ENCODE data around the gene SDHA. TPM values are rescaled to one million over a fixed set of nuclear protein-coding genes. Genes with fewer than 3 reads are reported as not detected.

Gene SDHA
- total and polyA plus RNA-seq, 2 of the 8 experiments (the other 6 are each of a cell fraction or from before 2014, with no cell fraction given) = 59.7 to 87.3 TPM

DNA sequence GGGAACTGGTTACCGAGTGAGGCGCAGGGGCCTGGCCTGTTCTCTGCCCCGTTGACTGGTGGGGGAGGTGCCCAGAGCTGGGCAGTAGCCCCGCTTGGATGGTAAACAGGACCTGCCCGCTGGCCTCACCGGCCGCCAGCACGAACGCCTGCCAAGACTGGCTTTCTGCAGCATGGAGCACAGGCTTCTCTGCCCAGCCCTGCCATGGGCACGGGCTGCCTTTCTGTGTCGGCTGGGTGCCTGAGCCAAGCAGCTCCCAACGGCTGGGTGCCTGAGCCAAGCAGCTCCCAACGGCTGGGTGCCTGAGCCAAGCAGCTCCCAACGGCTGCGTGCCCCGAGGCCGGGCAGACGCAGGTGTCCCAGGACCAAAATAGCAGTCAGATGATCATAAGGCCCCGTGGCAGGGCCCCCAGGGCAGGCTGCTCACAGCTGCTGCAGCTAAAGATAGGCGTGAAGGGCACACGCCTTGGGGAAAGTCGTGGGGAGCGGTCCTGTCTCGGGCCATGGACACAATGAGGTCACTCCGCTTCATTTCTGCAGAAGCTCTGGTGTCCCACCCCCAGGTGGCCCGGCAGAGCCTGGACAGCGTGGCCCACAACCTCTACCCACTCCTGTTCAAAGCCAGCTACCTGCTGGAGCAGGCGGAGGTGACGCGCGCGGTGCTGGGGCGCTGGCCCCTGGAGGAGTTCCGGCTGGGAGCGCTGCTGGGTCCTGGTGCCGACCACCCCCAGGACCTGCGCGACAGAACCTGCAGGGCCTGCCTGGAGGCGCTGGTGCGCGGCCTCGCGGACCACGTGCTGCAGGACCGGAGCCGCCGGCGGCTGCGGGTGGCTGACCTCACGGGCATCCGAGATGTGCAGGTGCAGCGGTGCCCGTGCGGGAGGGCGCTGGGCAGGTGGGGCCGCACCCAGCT lies 26.8 kb upstream of the SDHA start, which contains the start of gene LRRC14B:
TSS of gene LRRC14B (plus strand) at position 460 of the 913 bp plus-strand sequence. CDS start at position 504, 44 bp downstream.
- H3K9me3 ChIP-seq (ENCODE audit: insufficient read depth in 2 of 2, low read depth in 1 of 2, low read length in 1 of 2) = no peaks in the 10 kb centered on the region
- H4K8ac ChIP-seq (ENCODE audit: extremely low read depth, insufficient read depth, low read length) = no peak within 1 kb of the TSS
- DNase-seq (ENCODE audit: low read depth in 1 of 2, low spot score in 2 of 2) (no peak), FAIRE-seq (no peak)
- H3K23me2 ChIP-seq (ENCODE audit: low read depth, low read length) = no peaks in the 10 kb centered on the region
- no peak within 1 kb of the TSS for H2BK120ac ChIP-seq (replicated peaks; ENCODE audit: low read depth, low read length)
- no peaks in the 10 kb centered on the region for H3K36me3 ChIP-seq (ENCODE audit: control insufficient read depth in 2 of 4, insufficient read depth in 4 of 4, low read length in 3 of 4)
- H3K9ac ChIP-seq (replicated peaks in 1 of 4; ENCODE audit: extremely low read depth in 1 of 4, low read depth in 3 of 4, low read length in 3 of 4) = no peak within 1 kb of the TSS
- peaks cover 0 to 12% (median 9%) of the 10 kb centered on the region in 4 experiments; a peak in 5 of 7 replicates for H3K4me1 ChIP-seq (replicated peaks in 1 of 4; ENCODE audit: control insufficient read depth in 3 of 4, insufficient read depth in 4 of 4, low read length in 3 of 4)
- no peak within 1 kb of the TSS for H3K56ac ChIP-seq (replicated peaks; ENCODE audit: insufficient read length, low read depth, low read length)
- no peak within 1 kb of the TSS for H2BK5ac ChIP-seq (ENCODE audit: low read depth, low read length)
- no peak within 1 kb of the TSS for H3K23ac ChIP-seq (ENCODE audit: insufficient read length)
- no peak within 1 kb of the TSS for H3K14ac ChIP-seq (ENCODE audit: insufficient read length)
- no peak within 1 kb of the TSS for H2BK12ac ChIP-seq (ENCODE audit: low read depth, low read length)
- no peaks in the 10 kb centered on the region; the same call in 1 of the 2 replicates for H3K79me1 ChIP-seq (ENCODE audit: low read depth, low read length)
- H3K27ac ChIP-seq (ENCODE audit: low read depth, low read length) = no peak within 1 kb of the TSS
- 87% methylated on average over 50 of the region's 56 CpGs; no CpG with 5 or more reads in 1 of the 2 experiments for WGBS, 2 experiments (ENCODE audit: extremely low coverage in 1 of 2, insufficient coverage in 1 of 2, insufficient read length in 1 of 2, insufficient replicate concordance in 2 of 2, low coverage in 1 of 2, low lambda C conversion rate in 2 of 2, missing lambda C conversion rate in 1 of 2)
- no peak within 1 kb of the TSS for H3K4ac ChIP-seq (replicated peaks; ENCODE audit: insufficient read length, low read depth, low read length)
- H4K5ac ChIP-seq (ENCODE audit: insufficient read length, low read depth, low read length) = no peak within 1 kb of the TSS
- ChIA-PET CTCF (ENCODE audit: partially characterized antibody) (interaction anchor here (0.5 to 2.2 kb wide), 13 partner anchors 11 to 1427 kb away, joined by 3 to 7 read pairs (median 3); partner anchors contain the start of genes CCDC127 and SDHA), POLR2A (ENCODE audit: partially characterized antibody) (interaction anchor here (0.6 to 3.1 kb wide), 7 partner anchors 10 to 110 kb away, joined by 3 to 11 read pairs (median 3); partner anchors contain the start of genes CCDC127 and SDHA)
- H2BK15ac ChIP-seq (ENCODE audit: low read length) = no peak within 1 kb of the TSS
- H2BK20ac ChIP-seq (ENCODE audit: low read length) = no peak within 1 kb of the TSS
- no peaks in the 10 kb centered on the region for H3K27me3 ChIP-seq (replicated peaks in 1 of 4; ENCODE audit: control insufficient read depth in 3 of 4, extremely low read depth in 1 of 4, insufficient read depth in 3 of 4, low read length in 3 of 4)
- no peak within 1 kb of the TSS for H4K91ac ChIP-seq (replicated peaks; ENCODE audit: insufficient read length, low read length)
- H2AFZ ChIP-seq (ENCODE audit: low read length) = no peak within 1 kb of the TSS
- H3K4me3 ChIP-seq (ENCODE audit: extremely low read depth in 1 of 4, insufficient read depth in 2 of 4, low read depth in 3 of 4, low read length in 4 of 4) = no peak within 1 kb of the TSS
- no peaks in the 10 kb centered on the region for H3K79me2 ChIP-seq (ENCODE audit: control insufficient read depth in 1 of 2, insufficient read depth in 2 of 2, low read length in 2 of 2)
- no peak within 1 kb of the TSS for H3K18ac ChIP-seq (ENCODE audit: extremely low read depth, low read length)
- H3K4me2 ChIP-seq (ENCODE audit: insufficient read depth in 1 of 2, low read depth in 2 of 2, low read length in 2 of 2) = no peak within 1 kb of the TSS
- peaks cover 3 to 12% of the 10 kb centered on the region in 2 experiments for H4K20me1 ChIP-seq (replicated peaks in 1 of 2; ENCODE audit: control insufficient read depth in 1 of 2, insufficient read depth in 2 of 2, low read length in 2 of 2)
- H2AK5ac ChIP-seq (ENCODE audit: low read depth, low read length) = no peak within 1 kb of the TSS
- no peak for TF ChIP-seq SRF (IDR thresholded peaks at IDR 0.05; ENCODE audit: low read depth, low read length)
- TF ChIP-seq POLR2A (IDR thresholded peaks at IDR 0.05; ENCODE audit: control extremely low read depth in 1 of 2, low read depth in 2 of 2, low read length in 2 of 2) = no peak
- no peak for TF ChIP-seq JUND (IDR thresholded peaks at IDR 0.05; ENCODE audit: low read length)
- TF ChIP-seq, protein P1, sequence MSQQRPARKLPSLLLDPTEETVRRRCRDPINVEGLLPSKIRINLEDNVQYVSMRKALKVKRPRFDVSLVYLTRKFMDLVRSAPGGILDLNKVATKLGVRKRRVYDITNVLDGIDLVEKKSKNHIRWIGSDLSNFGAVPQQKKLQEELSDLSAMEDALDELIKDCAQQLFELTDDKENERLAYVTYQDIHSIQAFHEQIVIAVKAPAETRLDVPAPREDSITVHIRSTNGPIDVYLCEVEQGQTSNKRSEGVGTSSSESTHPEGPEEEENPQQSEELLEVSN (IDR thresholded peaks at IDR 0.05) = no peak
- no peak for TF ChIP-seq EGR1 (IDR thresholded peaks at IDR 0.05; ENCODE audit: borderline replicate concordance, low read depth, low read length)
- TF ChIP-seq HDAC6 (IDR thresholded peaks at IDR 0.05; ENCODE audit: low read depth, low read length) = no peak
- TF ChIP-seq BCL11A (IDR thresholded peaks at IDR 0.05; ENCODE audit: low read depth in 2 of 2, low read length in 2 of 2) = no peak
- TF ChIP-seq MAFK (IDR thresholded peaks at IDR 0.05; ENCODE audit: low read depth, low read length) = no peak
- no peak for TF ChIP-seq CTCF (IDR thresholded peaks at IDR 0.05; ENCODE audit: control extremely low read depth in 1 of 3, insufficient read depth in 1 of 3, low read depth in 1 of 3, low read length in 3 of 3)
